Right atrium auricular region (tissue), 2 donors: ENCODE data around the gene NT5C1B. TPM values are rescaled to one million over a fixed set of nuclear protein-coding genes. Genes with fewer than 3 reads are reported as not detected.

Source experiments
- DNase-seq: peaks from one replicate; pipeline ENCODE4 v3.0.0-alpha.2; 2019; ENCODE audit warnings: low spot score
- H3K27ac ChIP-seq, 2 donors: fragments of 200-600 bp; sonication (generic); 1 replicate in 1 of 2; 2 replicates in 1 of 2; pipeline ENCODE4 v1.5.1; 2016 to 2019
- H3K27me3 ChIP-seq, 2 donors: fragments of 200-600 bp; sonication (generic); one replicate each; pipeline versions ENCODE4 v1.5.1 to v1.6.0; 2017 to 2019
- H3K36me3 ChIP-seq: fragments of 200-600 bp; sonication (generic); one replicate; pipeline ENCODE4 v1.5.1; 2016
- H3K4me1 ChIP-seq, 2 donors: fragments of 200-600 bp; sonication (generic); one replicate each; pipeline versions ENCODE4 v1.5.1 to v1.6.0; 2017 to 2019
- H3K4me3 ChIP-seq, 2 donors: fragments of 200-600 bp; sonication (generic); 1 replicate in 1 of 2; 2 replicates in 1 of 2; pipeline ENCODE4 v1.5.1; 2017 to 2019; ENCODE audit warnings: mild to moderate bottlenecking in 1 of 2, moderate library complexity in 1 of 2
- H3K9me3 ChIP-seq, 2 donors: fragments of 200-600 bp; sonication (generic); one replicate each; pipeline ENCODE4 v1.5.1; 2019
- total RNA-seq, 2 donors: library from RNA; depleted of rRNA; stranded (reverse); fragments of >200 nt; gene quantifications; one replicate each; pipeline ENCODE4 v1.1.0, GENCODE V29; 2016
- TF ChIP-seq, protein P1 (sequence below), 2 donors: fragments of 200-600 bp; sonication (generic); IDR thresholded peaks; one replicate each; pipeline ENCODE4 v1.5.1; 2019; ENCODE audit warnings: antibody characterized with exemption in 2 of 2

The NT5C1B gene
- total RNA-seq, 2 donors from 2014 or later, result not detected

DNA sequence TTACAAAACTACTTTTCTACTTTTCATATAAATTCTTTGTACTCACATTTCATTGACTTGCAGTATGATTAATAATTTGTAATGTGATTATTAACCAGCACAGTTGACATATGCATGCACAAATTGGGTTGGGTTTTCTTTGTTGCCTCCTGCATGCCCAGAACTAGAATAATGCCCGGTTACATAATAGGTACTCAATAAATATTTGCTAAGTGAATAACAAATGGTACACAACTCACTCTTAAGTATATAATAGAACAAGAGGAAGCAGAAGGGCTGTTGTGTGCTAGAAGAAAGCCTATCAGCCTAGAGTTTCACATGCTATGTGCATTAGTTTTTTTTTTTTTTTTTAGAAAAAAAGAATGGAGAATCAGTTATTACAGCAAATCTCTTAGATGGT is 38.2 kb downstream of the NT5C1B start:
- no peak for DNase-seq
- H3K4me3 ChIP-seq, result no peak overlapping the region
- H3K27me3 ChIP-seq, result no peaks in the 10 kb centered on the region
- TF ChIP-seq, protein P1, sequence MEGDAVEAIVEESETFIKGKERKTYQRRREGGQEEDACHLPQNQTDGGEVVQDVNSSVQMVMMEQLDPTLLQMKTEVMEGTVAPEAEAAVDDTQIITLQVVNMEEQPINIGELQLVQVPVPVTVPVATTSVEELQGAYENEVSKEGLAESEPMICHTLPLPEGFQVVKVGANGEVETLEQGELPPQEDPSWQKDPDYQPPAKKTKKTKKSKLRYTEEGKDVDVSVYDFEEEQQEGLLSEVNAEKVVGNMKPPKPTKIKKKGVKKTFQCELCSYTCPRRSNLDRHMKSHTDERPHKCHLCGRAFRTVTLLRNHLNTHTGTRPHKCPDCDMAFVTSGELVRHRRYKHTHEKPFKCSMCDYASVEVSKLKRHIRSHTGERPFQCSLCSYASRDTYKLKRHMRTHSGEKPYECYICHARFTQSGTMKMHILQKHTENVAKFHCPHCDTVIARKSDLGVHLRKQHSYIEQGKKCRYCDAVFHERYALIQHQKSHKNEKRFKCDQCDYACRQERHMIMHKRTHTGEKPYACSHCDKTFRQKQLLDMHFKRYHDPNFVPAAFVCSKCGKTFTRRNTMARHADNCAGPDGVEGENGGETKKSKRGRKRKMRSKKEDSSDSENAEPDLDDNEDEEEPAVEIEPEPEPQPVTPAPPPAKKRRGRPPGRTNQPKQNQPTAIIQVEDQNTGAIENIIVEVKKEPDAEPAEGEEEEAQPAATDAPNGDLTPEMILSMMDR (IDR thresholded peaks at IDR 0.05), result no peak
- H3K9me3 ChIP-seq, result no peaks in the 10 kb centered on the region
- H3K27ac ChIP-seq, result peak overlapping the region in 1 of 2 donors; percentile 16
- peaks cover 0 to 42% of the 10 kb centered on the region in 2 donors for H3K4me1 ChIP-seq
- peaks cover 7% of the 10 kb centered on the region for H3K36me3 ChIP-seq

- TF ChIP-seq, protein P1 (IDR thresholded peaks at IDR 0.05), result no peak
- peaks cover 0 to 41% of the 10 kb centered on the region in 2 donors for H3K4me1 ChIP-seq
- no peak overlapping the region for H3K4me3 ChIP-seq
- no peaks in the 10 kb centered on the region for H3K9me3 ChIP-seq
- H3K27me3 ChIP-seq, result no peaks in the 10 kb centered on the region
- H3K27ac ChIP-seq, result peak overlapping the region in 1 of 2 donors; percentile 13
- H3K36me3 ChIP-seq, result peaks cover 6% of the 10 kb centered on the region
- DNase-seq, result no peak
Observed at GRCh38 chr2:18550433-18550832, 38.9 kb downstream of the NT5C1B start.

- TF ChIP-seq, protein P1 (IDR thresholded peaks at IDR 0.05), result no peak
- Histone ChIP-seq H3K27ac (no peak overlapping the region), H3K9me3 (no peaks in the 10 kb centered on the region), H3K4me1 (peaks cover 0 to 41% of the 10 kb centered on the region in 2 donors), H3K27me3 (no peaks in the 10 kb centered on the region), H3K36me3 (no peaks in the 10 kb centered on the region), H3K4me3 (no peak overlapping the region)
- DNase-seq, result no peak
Observed at GRCh38 chr2:18549083-18549482, 40.3 kb downstream of the NT5C1B start.

- TF ChIP-seq, protein P1 (IDR thresholded peaks at IDR 0.05), result no peak
- H3K27ac ChIP-seq, result no peak overlapping the region
- no peak for DNase-seq
Observed at GRCh38 chr2:18548621-18549020, 40.7 kb downstream of the NT5C1B start.

GRCh38 chr2:18546567-18546966 is 42.8 kb downstream of the NT5C1B start:
- Histone ChIP-seq H3K4me3 (no peak overlapping the region), H3K27me3 (no peaks in the 10 kb centered on the region), H3K27ac (no peak overlapping the region), H3K9me3 (no peaks in the 10 kb centered on the region), H3K36me3 (no peaks in the 10 kb centered on the region), H3K4me1 (peaks cover 0 to 19% of the 10 kb centered on the region in 2 donors)
- DNase-seq, result no peak
- TF ChIP-seq, protein P1 (IDR thresholded peaks at IDR 0.05), result no peak

More at GRCh38 chr2:18548621-18549020, 40.7 kb downstream of the NT5C1B start:
- Histone ChIP-seq H3K9me3 (no peaks in the 10 kb centered on the region), H3K4me3 (no peak overlapping the region), H3K27me3 (no peaks in the 10 kb centered on the region), H3K4me1 (peaks cover 0 to 37% of the 10 kb centered on the region in 2 donors), H3K36me3 (no peaks in the 10 kb centered on the region)

DNA sequence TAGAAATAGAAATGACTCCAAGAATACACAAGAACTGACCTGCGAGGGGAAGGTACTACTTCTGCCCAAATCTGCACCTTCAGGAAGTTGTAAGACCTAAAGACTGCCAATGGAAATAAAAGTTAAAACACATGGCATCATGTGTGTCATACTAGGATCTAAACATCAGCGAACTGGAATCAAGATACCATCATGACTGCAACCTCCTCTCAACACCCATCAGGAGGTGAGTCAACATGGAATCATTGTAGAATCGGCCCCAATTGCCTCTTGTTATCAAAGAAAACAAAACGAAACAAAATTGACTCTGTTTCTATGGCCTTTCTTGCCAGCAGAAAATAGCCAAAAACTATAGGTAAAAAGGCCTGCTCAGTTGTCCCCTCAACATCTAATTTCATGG is 44.0 kb downstream of the NT5C1B start:
- peaks cover 0 to 7% of the 10 kb centered on the region in 2 donors for H3K4me1 ChIP-seq
- no peak for DNase-seq
- no peak overlapping the region for H3K4me3 ChIP-seq
- no peaks in the 10 kb centered on the region for H3K36me3 ChIP-seq
- TF ChIP-seq, protein P1 (IDR thresholded peaks at IDR 0.05), result no peak
- no peak overlapping the region for H3K27ac ChIP-seq
- no peaks in the 10 kb centered on the region for H3K9me3 ChIP-seq
- no peaks in the 10 kb centered on the region for H3K27me3 ChIP-seq
